HG02610 (cell line): ENCODE results near the gene WAPL.
A peak's percentile ranks its signal among the peaks of the same experiment; 100 is the strongest.
"Not testable (repeated sequence)": the region's sequence is repeated elsewhere in the genome, so short reads cannot be mapped to it uniquely, and the experiment has no call there.

Source experiments
- ATAC-seq: cut with Tn5 transposase; IDR thresholded peaks from one replicate; pipeline ENCODE4 v1.9.1; 2021; ENCODE audit warnings: mild to moderate bottlenecking, moderate library complexity; ENCODE audit not compliant: unreplicated experiment

The WAPL gene

GRCh38 chr10:86521678-86522509, at the start of gene WAPL:
TSS of gene WAPL (minus strand) at chr10:86521792. CDS start at chr10:86518069, 3,723 bp downstream.
- ATAC-seq, result peak; percentile 95

- ATAC-seq, result no peak
These were observed 47.7 kb upstream of the WAPL start for GRCh38 chr10:86569335-86569734.

GRCh38 chr10:86566518-86566917, 44.9 kb upstream of the WAPL start:
- ATAC-seq, result not testable (repeated sequence)

- ATAC-seq, result not testable (repeated sequence)
These were observed 41.7 kb upstream of the WAPL start for GRCh38 chr10:86563338-86563737.

GRCh38 chr10:86558695-86559094, 37.1 kb upstream of the WAPL start:
- not testable (repeated sequence) for ATAC-seq

GRCh38 chr10:86556933-86557649, 35.5 kb upstream of the WAPL start:
- ATAC-seq, result no peak

GRCh38 chr10:86556532-86556931, 34.9 kb upstream of the WAPL start:
- ATAC-seq, result no peak

- ATAC-seq, result no peak
These were observed 32.0 kb upstream of the WAPL start for GRCh38 chr10:86553639-86554038.

- ATAC-seq, result no peak
These were observed 31.6 kb upstream of the WAPL start for GRCh38 chr10:86553213-86553612.

- no peak for ATAC-seq
These were observed 25.7 kb upstream of the WAPL start for GRCh38 chr10:86547296-86547695.

- ATAC-seq, result no peak
These were observed 23.5 kb upstream of the WAPL start for GRCh38 chr10:86545101-86545500.

GRCh38 chr10:86540016-86540415, 18.4 kb upstream of the WAPL start:
- no peak for ATAC-seq

GRCh38 chr10:86538547-86538946, 17.0 kb upstream of the WAPL start:
- peak; percentile 54 for ATAC-seq

- ATAC-seq, result not testable (repeated sequence)
These were observed 16.4 kb upstream of the WAPL start for GRCh38 chr10:86538040-86538439.

GRCh38 chr10:86536294-86536861, 14.8 kb upstream of the WAPL start:
- ATAC-seq, result no peak

- ATAC-seq, result peak; percentile 54
These were observed 13.7 kb upstream of the WAPL start for GRCh38 chr10:86535132-86535882.

- ATAC-seq, result no peak
These were observed 11.7 kb upstream of the WAPL start for GRCh38 chr10:86533328-86533727.

- not testable (repeated sequence) for ATAC-seq
These were observed 7.1 kb upstream of the WAPL start for GRCh38 chr10:86528736-86529135.

GRCh38 chr10:86526606-86527005, 5.0 kb upstream of the WAPL start:
- ATAC-seq, result no peak

GRCh38 chr10:86525713-86526112, 4.1 kb upstream of the WAPL start:
- not testable (repeated sequence) for ATAC-seq
